Amniotic epithelial cell (primary cell): ENCODE measurements around the gene KRT5.
A peak's percentile ranks its signal among the peaks of the same experiment; 100 is the strongest.
"Not testable (repeated sequence)": the region's sequence is repeated elsewhere in the genome, so short reads cannot be mapped to it uniquely, and the experiment has no call there.

Experiments
- DNase-seq: peaks from one replicate; pipeline ENCODE4 v3.0.0-alpha.2; 2010; ENCODE audit warnings: low read depth

The KRT5 gene

GRCh38 chr12:52519387-52519703 is 849 bp downstream of the KRT5 start:
- no peak for DNase-seq

- DNase-seq, result no peak
Measured at GRCh38 chr12:52518574-52519386, 1.4 kb downstream of the KRT5 start.

- no peak for DNase-seq
Measured at GRCh38 chr12:52517888-52518287, 2.3 kb downstream of the KRT5 start.

- DNase-seq, result no peak
Measured at GRCh38 chr12:52517005-52517835, 3.0 kb downstream of the KRT5 start.

GRCh38 chr12:52515927-52516831 is 4.0 kb downstream of the KRT5 start:
- peak; percentile 84 for DNase-seq

GRCh38 chr12:52515319-52515646 is 4.9 kb downstream of the KRT5 start:
- DNase-seq, result no peak

- no peak for DNase-seq
Measured at GRCh38 chr12:52514471-52515318, 5.5 kb downstream of the KRT5 start.

- DNase-seq, result no peak
Measured at GRCh38 chr12:52513736-52514135, 6.5 kb downstream of the KRT5 start.

GRCh38 chr12:52508211-52508610 is 12.0 kb downstream of the KRT5 start:
- DNase-seq, result peak; percentile 24

- peak; percentile 94 for DNase-seq
Measured at GRCh38 chr12:52506858-52507715, 13.1 kb downstream of the KRT5 start.

- DNase-seq, result no peak
Measured at GRCh38 chr12:52502877-52503276, 17.3 kb downstream of the KRT5 start.

- DNase-seq, result peak; percentile 26
Measured at GRCh38 chr12:52501490-52501889, 18.7 kb downstream of the KRT5 start.

- DNase-seq, result not testable (repeated sequence)
Measured at GRCh38 chr12:52500574-52500973, 19.6 kb downstream of the KRT5 start.

- peak; percentile 57 for DNase-seq
Measured at GRCh38 chr12:52499806-52500560, 20.2 kb downstream of the KRT5 start.

- no peak for DNase-seq
Measured at GRCh38 chr12:52498946-52499345, 21.2 kb downstream of the KRT5 start.

- no peak for DNase-seq
Measured at GRCh38 chr12:52497975-52498374, 22.2 kb downstream of the KRT5 start.

GRCh38 chr12:52496590-52497071 is 23.6 kb downstream of the KRT5 start:
- peak; percentile 86 for DNase-seq

- peak; percentile 59 for DNase-seq
Measured at GRCh38 chr12:52496054-52496453, 24.1 kb downstream of the KRT5 start.

- peak; percentile 80 for DNase-seq
Measured at GRCh38 chr12:52495389-52495788, 24.8 kb downstream of the KRT5 start.

GRCh38 chr12:52494518-52494917 is 25.7 kb downstream of the KRT5 start:
- DNase-seq, result peak; percentile 97
